ENCODE data around the gene FGF4.

FGF4 gene

DNA sequence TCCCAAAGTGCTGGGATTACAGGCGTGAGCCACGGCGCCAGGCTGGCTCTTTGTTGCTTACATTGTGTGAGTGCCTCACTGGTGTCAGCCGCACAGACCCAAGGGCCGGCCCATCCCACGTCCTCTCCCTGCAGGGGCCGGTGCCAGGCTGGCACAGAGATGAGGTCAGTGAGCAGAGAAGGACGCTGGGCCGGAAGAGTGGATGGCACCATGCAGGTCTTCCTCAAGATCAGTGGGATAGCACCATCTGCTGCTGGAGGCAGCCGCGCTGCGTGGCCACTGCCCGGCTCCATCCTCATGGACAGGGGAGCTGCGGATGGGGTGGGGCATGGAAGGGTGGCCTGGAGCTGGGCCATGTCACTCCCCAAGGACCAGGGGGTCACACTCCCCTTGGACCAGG lies 22.0 kb upstream of the FGF4 start:
- H3K79me2 ChIP-seq (ENCODE audit: control insufficient read depth, low read length): no peaks in the 10 kb centered on the region
- H3K27me3 ChIP-seq (ENCODE audit: control insufficient read depth, low read length): no peaks in the 10 kb centered on the region
- H3K9me2 ChIP-seq (replicated peaks; ENCODE audit: control insufficient read depth, low read length): no peaks in the 10 kb centered on the region
- H3K4me2 ChIP-seq (ENCODE audit: low read length): no peak overlapping the region
- H3K36me3 ChIP-seq (ENCODE audit: control insufficient read depth, low read length): no peaks in the 10 kb centered on the region
- no peaks in the 10 kb centered on the region for H3K4me1 ChIP-seq (ENCODE audit: control insufficient read depth, low read length)
- no peaks in the 10 kb centered on the region for H3F3A ChIP-seq (ENCODE audit: control insufficient read depth, insufficient read depth)
- no peaks in the 10 kb centered on the region for H3K9me3 ChIP-seq (ENCODE audit: control insufficient read depth, insufficient read depth, low read length)
- H4K20me1 ChIP-seq (ENCODE audit: control insufficient read depth, insufficient read depth, low read depth, low read length): no peaks in the 10 kb centered on the region
- H3K27ac ChIP-seq (ENCODE audit: low read depth, low read length): no peak overlapping the region
- no peak overlapping the region for H3K4me3 ChIP-seq (ENCODE audit: low read length)
- TF ChIP-seq, protein P1, sequence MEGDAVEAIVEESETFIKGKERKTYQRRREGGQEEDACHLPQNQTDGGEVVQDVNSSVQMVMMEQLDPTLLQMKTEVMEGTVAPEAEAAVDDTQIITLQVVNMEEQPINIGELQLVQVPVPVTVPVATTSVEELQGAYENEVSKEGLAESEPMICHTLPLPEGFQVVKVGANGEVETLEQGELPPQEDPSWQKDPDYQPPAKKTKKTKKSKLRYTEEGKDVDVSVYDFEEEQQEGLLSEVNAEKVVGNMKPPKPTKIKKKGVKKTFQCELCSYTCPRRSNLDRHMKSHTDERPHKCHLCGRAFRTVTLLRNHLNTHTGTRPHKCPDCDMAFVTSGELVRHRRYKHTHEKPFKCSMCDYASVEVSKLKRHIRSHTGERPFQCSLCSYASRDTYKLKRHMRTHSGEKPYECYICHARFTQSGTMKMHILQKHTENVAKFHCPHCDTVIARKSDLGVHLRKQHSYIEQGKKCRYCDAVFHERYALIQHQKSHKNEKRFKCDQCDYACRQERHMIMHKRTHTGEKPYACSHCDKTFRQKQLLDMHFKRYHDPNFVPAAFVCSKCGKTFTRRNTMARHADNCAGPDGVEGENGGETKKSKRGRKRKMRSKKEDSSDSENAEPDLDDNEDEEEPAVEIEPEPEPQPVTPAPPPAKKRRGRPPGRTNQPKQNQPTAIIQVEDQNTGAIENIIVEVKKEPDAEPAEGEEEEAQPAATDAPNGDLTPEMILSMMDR (IDR thresholded peaks at IDR 0.05; ENCODE audit: low read depth, low read length, poor library complexity, severe bottlenecking): no peak
- TF ChIP-seq EZH2phosphoT487 (IDR thresholded peaks at IDR 0.05; ENCODE audit: borderline replicate concordance, low read length): no peak

DNA sequence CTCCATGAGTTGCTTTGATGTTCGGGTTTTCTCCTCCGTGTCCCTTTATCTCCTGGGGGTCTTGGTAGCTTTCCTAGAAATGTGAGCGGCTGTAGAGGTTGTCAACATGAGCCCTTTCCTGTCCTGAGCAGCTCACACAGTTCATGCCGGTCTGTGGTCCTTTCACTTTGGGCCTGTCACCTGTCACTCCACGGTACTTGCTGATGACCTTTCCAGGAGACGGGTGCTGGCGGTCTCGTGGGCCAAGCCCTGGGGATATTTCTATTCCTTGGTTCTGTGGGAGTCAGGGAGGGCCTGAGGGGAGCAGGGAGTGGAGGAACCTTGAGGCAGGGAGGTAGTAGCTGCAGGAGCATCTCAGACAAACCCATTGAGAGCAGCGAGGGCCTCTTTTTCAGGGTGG lies 20.9 kb upstream of the FGF4 start:
- H3K4me1 ChIP-seq (ENCODE audit: control insufficient read depth, low read length): no peaks in the 10 kb centered on the region
- H3K36me3 ChIP-seq (ENCODE audit: control insufficient read depth, low read length): no peaks in the 10 kb centered on the region
- no peak for TF ChIP-seq EZH2phosphoT487 (IDR thresholded peaks at IDR 0.05; ENCODE audit: borderline replicate concordance, low read length)
- TF ChIP-seq, protein P1 (IDR thresholded peaks at IDR 0.05; ENCODE audit: low read depth, low read length, poor library complexity, severe bottlenecking): no peak
- H3K4me2 ChIP-seq (ENCODE audit: low read length): no peak overlapping the region
- H3K9me3 ChIP-seq (ENCODE audit: control insufficient read depth, insufficient read depth, low read length): no peaks in the 10 kb centered on the region
- no peaks in the 10 kb centered on the region for H3F3A ChIP-seq (ENCODE audit: control insufficient read depth, insufficient read depth)
- no peaks in the 10 kb centered on the region for H3K27me3 ChIP-seq (ENCODE audit: control insufficient read depth, low read length)
- H4K20me1 ChIP-seq (ENCODE audit: control insufficient read depth, insufficient read depth, low read depth, low read length): no peaks in the 10 kb centered on the region
- no peak overlapping the region for H3K4me3 ChIP-seq (ENCODE audit: low read length)
- no peaks in the 10 kb centered on the region for H3K79me2 ChIP-seq (ENCODE audit: control insufficient read depth, low read length)
- no peak overlapping the region for H3K27ac ChIP-seq (ENCODE audit: low read depth, low read length)
- H3K9me2 ChIP-seq (replicated peaks; ENCODE audit: control insufficient read depth, low read length): no peaks in the 10 kb centered on the region

DNA sequence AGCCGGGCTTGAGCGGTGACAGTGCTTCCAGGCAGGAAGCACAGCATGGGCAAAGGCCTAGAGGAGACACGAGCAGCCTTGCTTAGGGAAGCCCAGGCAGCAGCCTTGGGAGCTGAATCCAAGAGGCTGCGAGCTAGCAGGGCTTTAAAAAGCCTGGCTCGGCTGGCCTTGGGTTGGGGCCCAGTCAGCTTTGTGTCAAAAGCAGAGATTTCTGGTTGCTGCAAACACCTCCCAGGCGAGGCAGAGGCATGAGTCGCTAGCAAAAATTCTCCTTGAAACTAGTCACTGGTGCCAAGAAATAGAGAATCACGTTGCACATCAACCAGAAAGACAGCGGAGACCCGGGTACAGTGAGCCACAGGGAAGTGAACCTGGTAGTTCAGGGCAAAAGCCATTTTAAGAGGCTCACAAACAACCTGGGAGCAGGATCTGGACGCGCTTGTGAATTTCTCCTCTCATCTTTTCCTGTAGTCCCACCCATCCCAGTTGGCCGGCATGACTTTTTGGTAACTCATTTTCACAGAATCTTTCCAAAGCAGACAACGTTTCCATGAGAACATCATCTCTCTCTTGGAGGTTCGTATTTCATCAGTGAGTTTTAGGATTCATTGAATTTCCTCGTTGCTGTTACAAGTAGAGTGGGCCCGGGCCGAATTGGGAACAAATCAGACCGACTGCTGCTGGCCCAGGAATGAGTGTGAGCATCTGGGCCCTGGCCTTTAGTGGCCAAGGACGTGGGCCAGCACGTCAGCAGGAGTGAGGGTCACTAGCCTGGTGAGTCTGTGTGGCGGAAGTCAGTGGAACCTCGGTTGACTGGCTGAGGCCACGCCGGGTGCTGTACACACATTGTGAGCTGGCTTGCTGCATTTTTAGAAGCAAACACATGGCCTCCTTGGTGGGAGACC lies 16.4 kb upstream of the FGF4 start:
- Histone ChIP-seq H3K4me1 (ENCODE audit: control insufficient read depth, low read length) (no peaks in the 10 kb centered on the region), H3K9me3 (ENCODE audit: control insufficient read depth, insufficient read depth, low read length) (no peaks in the 10 kb centered on the region), H3K4me2 (ENCODE audit: low read length) (no peak overlapping the region), H3F3A (ENCODE audit: control insufficient read depth, insufficient read depth) (no peaks in the 10 kb centered on the region), H3K36me3 (ENCODE audit: control insufficient read depth, low read length) (no peaks in the 10 kb centered on the region), H3K9me2 (replicated peaks; ENCODE audit: control insufficient read depth, low read length) (no peaks in the 10 kb centered on the region), H3K27me3 (ENCODE audit: control insufficient read depth, low read length) (no peaks in the 10 kb centered on the region), H3K27ac (ENCODE audit: low read depth, low read length) (no peak overlapping the region), H4K20me1 (ENCODE audit: control insufficient read depth, insufficient read depth, low read depth, low read length) (no peaks in the 10 kb centered on the region), H3K4me3 (ENCODE audit: low read length) (no peak overlapping the region), H3K79me2 (ENCODE audit: control insufficient read depth, low read length) (no peaks in the 10 kb centered on the region)
- no peak for TF ChIP-seq EZH2phosphoT487 (IDR thresholded peaks at IDR 0.05; ENCODE audit: borderline replicate concordance, low read length)
- TF ChIP-seq, protein P1 (IDR thresholded peaks at IDR 0.05; ENCODE audit: low read depth, low read length, poor library complexity, severe bottlenecking): no peak
